ENCODE data around the gene DDX24.

GRCh38 chr14:94097091-94097490 lies 16.1 kb upstream of the DDX24 start:
- TF ChIP-seq POLR2A (IDR thresholded peaks at IDR 0.05; ENCODE audit: low read length) (no peak), GATA1 (IDR thresholded peaks at IDR 0.05; ENCODE audit: low read depth, low read length) (no peak)

All from erythroblast (primary cell).